Activated CD4-positive, alpha-beta T cell treated with anti-CD3 and anti-CD28 coated beads, Interleukin-2, amount 50 U/mL, for 24 hours (primary cell): ENCODE measurements around the gene DRC3.
"Not testable (repeated sequence)": the region's sequence is repeated elsewhere in the genome, so short reads cannot be mapped to it uniquely, and the experiment has no call there.

ENCODE experiments used
- DNase-seq, 2 donors: peaks; one replicate each; pipeline ENCODE4 v3.0.0-alpha.2; 2020; ENCODE audit warnings: low read depth in 1 of 2, low spot score in 1 of 2

DRC3 gene

GRCh38 chr17:17989618-17990017, 17.0 kb downstream of the DRC3 start:
- DNase-seq, result no peak

- DNase-seq, result no peak
Observed at GRCh38 chr17:17990282-17990681, 17.6 kb downstream of the DRC3 start.

- no peak for DNase-seq
Observed at GRCh38 chr17:17993366-17993765, 20.7 kb downstream of the DRC3 start.

GRCh38 chr17:17993852-17994251, 21.2 kb downstream of the DRC3 start:
- DNase-seq, result no peak

- no peak for DNase-seq
Observed at GRCh38 chr17:17994271-17995069, 21.8 kb downstream of the DRC3 start.

- DNase-seq, result not testable (repeated sequence)
Observed at GRCh38 chr17:17995887-17996286, 23.2 kb downstream of the DRC3 start.

- no peak for DNase-seq
Observed at GRCh38 chr17:17998934-17999333, 26.3 kb downstream of the DRC3 start.

- DNase-seq, result no peak
Observed at GRCh38 chr17:17999364-18000029, 26.8 kb downstream of the DRC3 start.

- no peak for DNase-seq
Observed at GRCh38 chr17:18000030-18000408, 27.4 kb downstream of the DRC3 start.

GRCh38 chr17:18002171-18002570, 29.5 kb downstream of the DRC3 start:
- no peak for DNase-seq

GRCh38 chr17:18004345-18004744, 31.7 kb downstream of the DRC3 start:
- DNase-seq, result no peak

GRCh38 chr17:18004884-18005305, 32.2 kb downstream of the DRC3 start:
- no peak for DNase-seq

GRCh38 chr17:18005496-18005895, 32.8 kb downstream of the DRC3 start:
- DNase-seq, result no peak

- no peak for DNase-seq
Observed at GRCh38 chr17:18006495-18007239, 34.0 kb downstream of the DRC3 start.

- DNase-seq, result no peak
Observed at GRCh38 chr17:18008496-18009268, 36.0 kb downstream of the DRC3 start.

GRCh38 chr17:18009609-18010420, 37.2 kb downstream of the DRC3 start:
- DNase-seq, result no peak

- DNase-seq, result no peak
Observed at GRCh38 chr17:18011286-18011685, 38.6 kb downstream of the DRC3 start.

GRCh38 chr17:18014006-18014405, 41.3 kb downstream of the DRC3 start:
- DNase-seq, result no peak

- DNase-seq, result no peak
Observed at GRCh38 chr17:18015593-18015992, 42.9 kb downstream of the DRC3 start.

GRCh38 chr17:18016426-18016825, 43.8 kb downstream of the DRC3 start:
- no peak for DNase-seq
